ENCODE data around the gene MSMB.

Gene MSMB

GRCh38 chr10:46033602-46034011 lies 12.5 kb downstream of the MSMB start:
- no peak for DNase-seq (ENCODE audit: low spot score)

- DNase-seq (ENCODE audit: low spot score), result no peak
Observed at GRCh38 chr10:46031648-46032532, 14.2 kb downstream of the MSMB start.

- DNase-seq (ENCODE audit: low spot score), result peak; percentile 97
Observed at GRCh38 chr10:46030091-46030937, 15.8 kb downstream of the MSMB start, which contains the start of gene NCOA4. Gene NCOA4 (minus strand): TSS chr10:46030623. CDS start chr10:46016680, 13,943 bp downstream.

- no peak for DNase-seq (ENCODE audit: low spot score)
Observed at GRCh38 chr10:46029461-46030030, 16.5 kb downstream of the MSMB start.

GRCh38 chr10:46028584-46029460 lies 17.2 kb downstream of the MSMB start:
- peak; percentile 68 for DNase-seq (ENCODE audit: low spot score)

GRCh38 chr10:46026106-46026505 lies 20.0 kb downstream of the MSMB start:
- no peak for DNase-seq (ENCODE audit: low spot score)

GRCh38 chr10:46025406-46025805 lies 20.7 kb downstream of the MSMB start:
- DNase-seq (ENCODE audit: low spot score), result no peak

GRCh38 chr10:46024948-46025347 lies 21.1 kb downstream of the MSMB start:
- DNase-seq (ENCODE audit: low spot score), result no peak

GRCh38 chr10:46022978-46023702 lies 22.9 kb downstream of the MSMB start:
- DNase-seq (ENCODE audit: low spot score), result peak; percentile 75

GRCh38 chr10:46020344-46020657 lies 25.8 kb downstream of the MSMB start:
- no peak for DNase-seq (ENCODE audit: low spot score)

GRCh38 chr10:46019569-46020343 lies 26.3 kb downstream of the MSMB start:
- DNase-seq (ENCODE audit: low spot score), result no peak

- DNase-seq (ENCODE audit: low spot score), result no peak
Observed at GRCh38 chr10:46019177-46019528, 26.9 kb downstream of the MSMB start.

- DNase-seq (ENCODE audit: low spot score), result no peak
Observed at GRCh38 chr10:46018453-46019176, 27.5 kb downstream of the MSMB start.

GRCh38 chr10:46017733-46018132 lies 28.3 kb downstream of the MSMB start:
- DNase-seq (ENCODE audit: low spot score), result no peak

- no peak for DNase-seq (ENCODE audit: low spot score)
Observed at GRCh38 chr10:46016811-46017210, 29.3 kb downstream of the MSMB start.

- DNase-seq (ENCODE audit: low spot score), result no peak
Observed at GRCh38 chr10:46016190-46016589, 29.9 kb downstream of the MSMB start.

GRCh38 chr10:46014683-46015405 lies 31.2 kb downstream of the MSMB start:
- DNase-seq (ENCODE audit: low spot score), result no peak

GRCh38 chr10:46014206-46014605 lies 31.9 kb downstream of the MSMB start:
- no peak for DNase-seq (ENCODE audit: low spot score)

- DNase-seq (ENCODE audit: low spot score), result no peak
Observed at GRCh38 chr10:46012746-46013145, 33.3 kb downstream of the MSMB start.
